HL-60 (cell line): ENCODE results near the gene CCDC138.

Source experiments
- CTCF ChIP-seq: IDR thresholded peaks from one replicate; pipeline ENCODE4 v1.5.1; 2011; ENCODE audit warnings: low read length, control low read depth, inconsistent platforms; ENCODE audit not compliant: insufficient read depth
- GABPA ChIP-seq: IDR thresholded peaks from 2 replicates; pipeline ENCODE4 v1.6.1; 2012; ENCODE audit warnings: low read depth
- POLR2AphosphoS5 ChIP-seq: IDR thresholded peaks from 2 replicates; pipeline ENCODE4 v1.6.1; 2012; ENCODE audit warnings: low read depth

- TF ChIP-seq CTCF (no peak), POLR2AphosphoS5 (no peak), GABPA (no peak)
These were observed 83.0 kb downstream of the CCDC138 start for GRCh38 chr2:108869542-108869941.
